Mesendoderm (in vitro differentiated cells): ENCODE results near the gene MITF.
A peak's percentile ranks its signal among the peaks of the same experiment; 100 is the strongest.

Experiments
- DNase-seq: peaks from one replicate; pipeline ENCODE4 v3.0.0; 2013
- H2AK5ac ChIP-seq: 2 replicates; pipeline ENCODE4 v1.6.1; 2013; ENCODE audit warnings: low read length, inconsistent platforms
- H2BK120ac ChIP-seq: 2 replicates; pipeline ENCODE4 v1.6.1; 2013; ENCODE audit warnings: low read depth, mild to moderate bottlenecking, low read length, moderate library complexity, mixed read lengths
- H2BK15ac ChIP-seq: replicated peaks from 2 replicates; pipeline ENCODE4 v1.6.1; 2013; ENCODE audit warnings: low read depth, mild to moderate bottlenecking, moderate library complexity
- H2BK5ac ChIP-seq: 2 replicates; pipeline ENCODE4 v1.6.1; 2013; ENCODE audit warnings: low read length, inconsistent platforms
- H3K18ac ChIP-seq: 2 replicates; pipeline ENCODE4 v1.6.1; 2013; ENCODE audit warnings: mild to moderate bottlenecking, low read length, mixed read lengths
- H3K23ac ChIP-seq: one replicate; pipeline ENCODE4 v1.6.1; 2013; ENCODE audit warnings: low read length
- H3K27ac ChIP-seq: 2 replicates; pipeline ENCODE4 v1.5.1; 2013; ENCODE audit warnings: low read depth, mild to moderate bottlenecking, inconsistent platforms, low read length, moderate library complexity
- H3K27me3 ChIP-seq: 2 replicates; pipeline ENCODE4 v1.6.1; 2013; ENCODE audit warnings: low read length, control low read depth, mild to moderate bottlenecking, inconsistent platforms; ENCODE audit not compliant: insufficient read depth, poor library complexity
- H3K36me3 ChIP-seq: 2 replicates; pipeline ENCODE4 v1.6.1; 2013; ENCODE audit warnings: low read length, inconsistent platforms; ENCODE audit not compliant: control insufficient read depth, insufficient read depth
- H3K4ac ChIP-seq: one replicate; pipeline ENCODE4 v1.6.1; 2013; ENCODE audit warnings: low read depth, mild to moderate bottlenecking, low read length, moderate library complexity
- H3K4me1 ChIP-seq: 2 replicates; pipeline ENCODE4 v1.6.1; 2013; ENCODE audit warnings: low read depth, low read length, inconsistent platforms; ENCODE audit not compliant: control insufficient read depth
- H3K4me2 ChIP-seq: 2 replicates; pipeline ENCODE4 v1.6.1; 2013; ENCODE audit warnings: low read length
- H3K4me3 ChIP-seq: 2 replicates; pipeline ENCODE4 v1.5.1; 2013; ENCODE audit warnings: mild to moderate bottlenecking, low read length
- H3K56ac ChIP-seq: one replicate; pipeline ENCODE4 v1.6.1; 2013; ENCODE audit warnings: low read length
- H3K79me1 ChIP-seq: 2 replicates; pipeline ENCODE4 v1.6.1; 2013; ENCODE audit warnings: low read length, inconsistent platforms
- H3K79me2 ChIP-seq: 2 replicates; pipeline ENCODE4 v1.6.1; 2013; ENCODE audit warnings: mild to moderate bottlenecking, low read length; ENCODE audit not compliant: control insufficient read depth, insufficient read depth
- H3K9ac ChIP-seq: 2 replicates; pipeline ENCODE4 v1.6.1; 2013; ENCODE audit warnings: low read length, inconsistent platforms
- H4K5ac ChIP-seq: one replicate; pipeline ENCODE4 v1.6.1; 2013; ENCODE audit warnings: low read length
- H4K8ac ChIP-seq: one replicate; pipeline ENCODE4 v1.6.1; 2013; ENCODE audit warnings: low read depth, mild to moderate bottlenecking, control low read depth, low read length, moderate library complexity
- WGBS: extraction: QIAGEN DNeasy Blood & Tissue Kit; methylation state at CpG from one replicate; pipeline ENCODE4 v1.1.7; 2013; ENCODE audit warnings: low lambda C conversion rate, missing lambda C conversion rate; ENCODE audit not compliant: insufficient coverage; ENCODE audit errors: extremely low coverage; 5-methylcytosine and 5-hydroxymethylcytosine counted together

Gene MITF

DNA sequence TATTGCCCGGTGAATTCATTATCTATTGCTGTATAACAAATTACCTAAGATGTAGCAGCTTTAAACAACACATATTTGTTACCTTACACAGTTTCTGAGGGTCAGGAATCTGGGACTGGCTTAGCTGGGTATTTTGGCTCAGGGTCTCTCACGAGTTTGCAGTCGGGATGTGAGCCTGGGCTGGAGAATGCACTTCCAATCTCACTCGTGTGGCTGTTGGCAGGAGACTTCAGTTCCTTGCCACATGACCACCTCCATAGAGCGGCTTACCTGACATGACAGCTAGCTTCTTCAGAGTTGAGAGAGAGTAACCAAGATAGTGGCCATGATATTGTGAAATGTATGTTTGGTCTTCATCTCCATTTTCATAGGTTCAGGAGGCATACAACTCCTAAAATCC is 18.4 kb upstream of the MITF start:
- no peak overlapping the region for H4K8ac ChIP-seq
- no peak overlapping the region for H3K4me3 ChIP-seq
- DNase-seq = no peak
- no peak overlapping the region for H3K9ac ChIP-seq
- no peak overlapping the region for H3K4me2 ChIP-seq
- H3K79me2 ChIP-seq = no peaks in the 10 kb centered on the region
- H3K23ac ChIP-seq = no peak overlapping the region
- no peaks in the 10 kb centered on the region for H3K27me3 ChIP-seq
- H2BK5ac ChIP-seq = peak overlapping the region; percentile 20
- H2AK5ac ChIP-seq = peak overlapping the region; percentile 27
- H2BK15ac ChIP-seq = no peak overlapping the region
- no peaks in the 10 kb centered on the region for H3K36me3 ChIP-seq
- no peak overlapping the region for H3K4ac ChIP-seq
- H3K79me1 ChIP-seq = no peaks in the 10 kb centered on the region
- no CpG with 5 or more reads among the region's 5 CpGs for WGBS
- no peak overlapping the region for H3K18ac ChIP-seq
- H4K5ac ChIP-seq = no peak overlapping the region
- H3K56ac ChIP-seq = no peak overlapping the region
- no peak overlapping the region for H3K27ac ChIP-seq
- H3K4me1 ChIP-seq = peaks cover 9% of the 10 kb centered on the region
- H2BK120ac ChIP-seq = no peak overlapping the region

- Histone ChIP-seq H3K9ac (no peak overlapping the region), H3K36me3 (no peaks in the 10 kb centered on the region), H3K18ac (no peak overlapping the region), H2BK5ac (no peak overlapping the region), H4K5ac (no peak overlapping the region), H3K4ac (no peak overlapping the region), H2BK120ac (no peak overlapping the region), H3K56ac (no peak overlapping the region), H3K4me3 (no peak overlapping the region), H3K4me2 (no peak overlapping the region), H2BK15ac (no peak overlapping the region), H3K27ac (no peak overlapping the region), H3K27me3 (no peaks in the 10 kb centered on the region), H3K4me1 (peaks cover 9% of the 10 kb centered on the region), H3K23ac (no peak overlapping the region), H2AK5ac (no peak overlapping the region), H3K79me1 (no peaks in the 10 kb centered on the region), H3K79me2 (no peaks in the 10 kb centered on the region), H4K8ac (no peak overlapping the region)
- WGBS = no CpG with 5 or more reads among the region's 4 CpGs
- no peak for DNase-seq
Observed at GRCh38 chr3:69723389-69723788, 15.9 kb upstream of the MITF start.

- WGBS = no CpG with 5 or more reads among the region's 2 CpGs
- Histone ChIP-seq H2BK120ac (no peak overlapping the region), H3K4ac (no peak overlapping the region), H3K27me3 (no peaks in the 10 kb centered on the region), H3K18ac (no peak overlapping the region), H3K79me2 (no peaks in the 10 kb centered on the region), H3K23ac (no peak overlapping the region), H3K4me3 (no peak overlapping the region), H3K36me3 (no peaks in the 10 kb centered on the region), H3K56ac (no peak overlapping the region), H3K4me2 (no peak overlapping the region), H4K8ac (no peak overlapping the region), H3K9ac (no peak overlapping the region), H2BK15ac (no peak overlapping the region), H3K79me1 (no peaks in the 10 kb centered on the region), H3K4me1 (peaks cover 5% of the 10 kb centered on the region), H2AK5ac (no peak overlapping the region), H4K5ac (no peak overlapping the region), H3K27ac (no peak overlapping the region), H2BK5ac (no peak overlapping the region)
- peak; percentile 49 for DNase-seq
Observed at GRCh38 chr3:69724722-69725435, 14.4 kb upstream of the MITF start.

DNA sequence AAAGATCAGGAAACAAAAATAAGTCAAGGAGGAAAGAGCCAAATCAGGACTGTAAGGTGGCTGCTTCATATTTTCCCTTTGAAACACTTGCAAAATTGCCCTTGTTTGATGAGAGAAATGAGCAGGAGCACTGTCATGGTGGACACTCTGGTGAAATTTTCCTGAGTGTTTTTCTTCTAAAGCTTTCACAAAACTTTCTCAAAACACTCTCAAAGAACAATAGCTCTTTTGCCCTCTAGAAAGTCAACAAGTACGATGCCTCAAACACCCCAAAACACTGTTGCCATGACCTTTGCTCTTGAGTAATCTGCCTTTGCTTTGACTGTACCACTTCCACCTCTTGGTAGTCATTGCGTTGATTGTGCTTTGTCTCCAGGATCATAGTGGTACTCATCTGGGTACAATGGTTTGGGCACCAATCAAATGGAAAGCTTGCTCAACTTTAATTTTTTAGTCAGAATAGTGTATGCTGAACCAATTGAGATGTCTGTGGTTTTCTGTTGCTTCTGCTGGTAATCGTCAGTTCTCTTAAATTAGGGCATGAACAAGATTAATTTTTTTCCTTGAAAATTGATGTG is 13.2 kb upstream of the MITF start:
- WGBS = no CpG with 5 or more reads among the region's 3 CpGs
- no peak overlapping the region for H3K18ac ChIP-seq
- no peak overlapping the region for H2BK120ac ChIP-seq
- no peaks in the 10 kb centered on the region for H3K79me2 ChIP-seq
- no peak overlapping the region for H4K5ac ChIP-seq
- H3K4ac ChIP-seq = no peak overlapping the region
- no peak overlapping the region for H3K56ac ChIP-seq
- no peaks in the 10 kb centered on the region for H3K36me3 ChIP-seq
- H2BK5ac ChIP-seq = no peak overlapping the region
- no peak overlapping the region for H3K4me3 ChIP-seq
- no peaks in the 10 kb centered on the region for H3K4me1 ChIP-seq
- no peak for DNase-seq
- H3K27me3 ChIP-seq = no peaks in the 10 kb centered on the region
- H3K79me1 ChIP-seq = no peaks in the 10 kb centered on the region
- no peak overlapping the region for H2AK5ac ChIP-seq
- H3K23ac ChIP-seq = no peak overlapping the region
- H4K8ac ChIP-seq = no peak overlapping the region
- no peak overlapping the region for H3K9ac ChIP-seq
- no peak overlapping the region for H2BK15ac ChIP-seq
- no peak overlapping the region for H3K27ac ChIP-seq
- no peak overlapping the region for H3K4me2 ChIP-seq

DNA sequence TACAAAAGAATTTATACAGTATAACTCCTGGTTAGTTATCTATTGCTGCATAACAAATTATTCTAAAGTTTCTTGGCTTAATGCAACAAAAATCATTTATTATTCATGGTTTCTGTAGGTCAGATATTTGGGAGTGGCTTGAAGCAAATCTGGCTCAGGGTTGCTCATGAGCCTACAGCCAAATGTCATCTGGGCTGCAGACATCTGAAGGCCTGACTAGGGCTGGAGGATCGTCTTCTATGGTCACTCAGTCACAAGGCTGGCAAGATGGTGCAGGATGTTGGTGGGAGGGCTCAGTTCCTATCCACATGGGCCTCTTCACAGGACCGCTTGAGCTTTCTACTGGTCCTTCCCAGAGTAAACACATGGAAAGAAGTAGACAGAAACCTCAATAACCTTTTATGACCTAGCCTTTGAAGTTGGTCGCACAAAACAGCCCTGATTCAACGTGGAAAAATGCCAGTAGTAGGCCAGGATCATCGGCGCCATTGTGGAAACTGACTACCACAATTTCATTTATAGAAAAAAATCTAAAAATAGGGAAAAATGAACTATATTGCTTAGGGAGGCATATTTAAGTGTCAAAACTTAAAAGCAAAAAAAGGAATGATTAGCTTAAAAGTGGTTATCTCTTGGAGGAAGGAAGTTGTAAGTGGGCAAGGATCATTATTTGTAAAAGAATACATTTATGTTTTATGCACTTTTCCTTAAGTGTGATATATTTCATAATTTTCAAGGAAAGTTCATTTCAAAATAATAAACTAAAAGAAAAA is 9.9 kb upstream of the MITF start:
- Histone ChIP-seq H3K9ac (no peak overlapping the region), H3K79me2 (no peaks in the 10 kb centered on the region), H4K8ac (no peak overlapping the region), H2BK15ac (no peak overlapping the region), H3K27me3 (no peaks in the 10 kb centered on the region), H3K18ac (no peak overlapping the region), H2BK120ac (no peak overlapping the region), H3K56ac (no peak overlapping the region), H4K5ac (no peak overlapping the region), H2AK5ac (no peak overlapping the region), H3K27ac (no peak overlapping the region), H3K4ac (no peak overlapping the region), H3K4me1 (no peaks in the 10 kb centered on the region), H3K4me3 (no peak overlapping the region), H3K23ac (no peak overlapping the region), H3K36me3 (no peaks in the 10 kb centered on the region), H3K4me2 (no peak overlapping the region), H2BK5ac (no peak overlapping the region), H3K79me1 (no peaks in the 10 kb centered on the region)
- WGBS = no CpG with 5 or more reads among the region's 6 CpGs
- no peak for DNase-seq
